DMS 273 treated with DMSO at 0.1 percent for 48 hours (cell line): Measurements from ENCODE around the gene TMEM259.

Source experiments
- DNase-seq: peaks from one replicate; lab custom pipeline; 2025; lab: John Stamatoyannopoulos, UW

The TMEM259 gene

DNA sequence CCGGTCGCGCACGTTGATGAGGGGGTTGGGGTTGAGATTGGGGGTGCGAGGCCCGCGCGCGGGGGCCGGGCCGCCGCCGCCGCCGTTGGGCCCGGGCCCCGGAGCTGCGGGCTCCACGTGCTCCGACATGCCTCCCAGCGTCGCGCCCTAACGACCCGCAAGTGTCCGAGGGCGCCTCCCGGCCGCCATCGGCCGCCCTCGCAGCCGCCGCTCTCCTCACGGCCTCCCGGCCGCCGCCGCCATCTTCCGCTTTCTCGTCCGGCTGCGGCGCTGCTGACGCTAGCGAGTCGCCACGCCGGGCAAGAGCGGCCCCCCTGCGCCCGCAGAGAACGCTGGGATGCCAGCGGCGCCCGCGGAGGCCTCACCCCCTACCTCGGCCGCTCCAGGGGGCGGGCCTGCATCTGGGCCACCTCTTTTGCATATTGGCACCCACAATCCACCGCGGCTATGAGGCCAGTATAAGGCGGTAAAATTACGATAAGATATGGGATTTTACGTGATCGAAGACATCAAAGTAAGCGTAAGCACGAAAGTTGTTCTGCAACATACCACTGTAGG, at the start of gene TMEM259:
TMEM259 (minus strand) TSS at position 256 of the 558 bp plus-strand sequence; CDS start at position 129, 127 bp downstream.
- DNase-seq: peak; percentile 92

DNA sequence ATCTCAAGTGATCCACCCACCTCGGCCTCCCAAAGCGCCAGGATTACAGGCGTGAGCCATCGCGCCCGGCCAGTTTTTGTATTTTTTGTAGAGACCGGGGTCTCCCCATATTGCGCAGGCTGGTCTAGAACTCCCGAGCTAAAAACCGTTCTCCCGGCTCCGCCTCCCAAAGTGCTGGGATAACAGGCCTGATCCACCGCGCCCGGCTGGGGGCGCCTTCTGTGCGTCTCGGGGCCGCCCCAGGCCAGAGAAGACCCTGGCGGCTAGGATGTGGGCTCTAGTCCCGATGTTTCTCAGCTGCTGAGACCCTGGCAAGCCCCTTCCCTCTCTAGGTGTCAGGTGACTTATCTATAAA, 49.6 kb upstream of the TMEM259 start:
- no peak for DNase-seq

DNA sequence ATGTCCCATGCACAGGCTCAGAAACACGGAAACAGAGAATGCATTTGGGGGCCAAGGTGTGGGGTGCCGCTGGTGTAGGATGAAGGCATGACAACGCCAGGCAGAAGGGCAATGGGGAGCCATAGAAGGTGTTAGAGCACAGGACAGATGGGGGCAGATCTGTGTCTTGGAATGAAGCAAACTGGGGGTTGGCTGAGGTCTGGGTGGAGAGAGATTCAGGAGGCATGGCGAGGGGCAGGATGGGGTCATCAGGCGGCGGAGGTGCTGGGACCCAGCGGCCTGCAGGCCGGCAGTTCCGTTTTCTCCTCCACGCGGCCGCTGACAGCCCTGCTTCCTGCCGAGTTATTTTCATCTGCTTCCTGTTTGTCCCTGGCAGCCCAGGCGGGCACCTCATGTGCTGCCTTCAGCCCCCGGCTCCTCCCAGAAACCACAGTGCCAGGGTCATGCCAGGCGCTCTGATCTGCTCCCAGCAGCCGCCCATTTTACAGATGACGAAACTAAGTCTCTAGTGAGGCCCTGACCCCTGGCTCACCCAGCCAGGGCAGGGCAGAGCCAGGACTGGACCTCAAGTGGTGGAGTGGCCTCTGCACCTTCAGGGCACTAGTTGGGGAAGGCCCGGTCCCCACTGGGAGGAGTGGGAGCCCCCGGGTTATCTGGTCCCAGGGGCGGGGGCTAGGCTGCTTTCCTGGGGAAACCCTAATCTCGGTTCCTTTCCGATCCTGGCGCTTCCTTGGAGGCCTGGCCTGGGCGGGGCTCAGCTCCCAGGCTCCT, 48.3 kb upstream of the TMEM259 start:
- DNase-seq: no peak

DNA sequence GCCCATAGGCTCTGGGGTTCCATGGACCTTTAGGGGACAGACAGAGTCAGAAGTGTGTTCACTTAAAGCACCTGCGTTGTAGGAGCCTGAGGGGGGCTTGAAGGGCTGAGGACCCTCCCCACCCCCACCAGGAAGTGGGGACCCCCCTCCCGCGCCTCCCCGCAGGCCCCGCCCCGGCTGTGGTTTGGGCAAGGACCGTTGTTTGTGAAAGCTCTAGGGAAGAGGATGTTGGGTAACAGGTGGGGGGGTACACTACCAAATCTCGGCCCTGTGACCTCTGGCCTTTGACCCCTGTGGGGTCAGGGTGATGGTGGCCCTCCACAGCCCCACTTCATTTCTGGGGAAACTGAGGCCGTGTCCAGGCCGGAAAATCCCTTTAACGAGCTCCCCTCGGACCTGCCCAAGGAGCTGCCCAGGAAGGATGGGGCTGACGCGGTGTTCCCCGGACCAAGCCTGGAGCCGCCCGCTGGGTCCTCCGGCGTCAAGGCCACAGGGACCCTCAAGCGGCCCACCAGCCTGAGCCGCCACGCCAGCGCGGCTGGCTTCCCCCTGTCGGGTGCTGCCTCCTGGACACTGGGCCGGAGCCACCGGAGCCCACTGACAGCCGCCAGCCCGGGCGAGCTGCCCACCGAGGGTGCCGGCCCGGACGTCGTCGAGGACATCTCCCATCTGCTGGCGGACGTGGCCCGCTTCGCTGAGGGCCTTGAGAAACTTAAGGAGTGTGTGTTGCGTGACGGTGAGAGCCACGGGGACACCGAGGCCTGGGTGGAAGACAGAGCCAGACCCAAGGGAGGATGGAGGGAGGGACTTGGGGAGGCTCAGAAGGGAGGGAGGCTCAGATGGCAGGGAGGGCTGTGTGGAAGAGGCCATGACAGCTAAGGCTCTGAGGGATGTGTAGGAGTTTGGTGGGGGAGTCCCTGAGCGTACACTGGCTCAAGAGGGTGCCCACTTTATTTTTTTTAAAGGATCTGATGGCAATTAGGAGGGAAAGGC, 47.4 kb upstream of the TMEM259 start:
- DNase-seq: no peak

DNA sequence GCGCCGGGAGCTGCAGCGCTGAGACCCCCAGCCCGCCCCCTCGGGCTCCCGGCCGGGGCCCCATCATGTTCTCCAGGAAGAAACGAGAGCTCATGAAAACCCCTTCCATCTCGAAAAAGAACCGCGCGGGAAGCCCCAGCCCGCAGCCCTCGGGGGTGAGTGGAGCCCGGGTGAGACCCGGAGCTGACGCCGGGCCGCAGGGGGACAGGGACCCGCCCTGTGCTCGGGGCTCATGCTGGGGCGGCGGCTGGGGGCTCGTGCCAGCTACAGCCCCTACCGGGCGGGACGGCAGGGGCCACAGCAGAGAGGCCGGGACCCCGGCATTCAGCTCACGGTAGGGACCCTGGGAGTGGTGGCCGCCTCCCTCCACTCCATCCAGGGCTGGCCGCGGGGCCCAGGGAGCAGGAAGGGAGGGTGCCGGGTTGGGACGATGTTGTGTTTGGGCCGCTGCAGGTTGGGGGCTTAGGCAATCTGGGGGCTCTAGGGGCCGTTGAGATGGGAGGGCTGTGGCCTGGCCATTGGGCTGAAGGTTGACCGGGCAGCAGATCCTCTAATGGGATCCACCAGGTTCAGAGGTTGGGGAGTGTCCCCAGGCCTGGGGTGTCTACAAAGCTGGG, 46.5 kb upstream of the TMEM259 start:
- no peak for DNase-seq

DNA sequence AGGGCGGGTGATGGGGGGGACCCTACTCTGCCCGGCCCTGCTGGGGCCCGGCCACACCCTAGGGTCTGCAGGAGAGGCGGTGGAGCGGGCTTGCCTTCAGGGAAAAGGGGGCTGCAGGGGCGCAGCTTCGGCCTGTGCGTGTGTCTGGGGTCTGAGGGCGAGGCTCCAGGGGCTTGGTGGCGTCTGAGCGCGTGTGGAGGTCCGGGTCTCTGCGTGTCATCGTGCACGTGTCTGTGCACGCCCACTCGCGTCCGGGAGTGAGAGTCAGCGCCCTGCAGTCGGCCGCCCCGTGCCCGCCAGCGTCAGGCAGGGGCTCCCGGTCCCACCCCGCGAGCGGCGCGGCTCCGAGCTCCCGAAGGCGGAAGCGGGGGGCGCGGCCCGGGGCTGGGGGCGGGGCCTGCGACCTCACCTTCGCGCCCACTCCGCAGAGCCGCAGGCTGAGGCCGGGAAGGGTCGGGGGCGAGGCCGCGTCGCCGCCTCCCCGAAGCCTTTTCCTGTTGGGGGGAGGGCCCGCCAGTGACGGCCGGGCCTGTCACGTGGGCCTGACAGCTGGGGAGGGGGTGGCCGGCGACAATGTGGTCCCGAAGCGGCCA, 45.9 kb upstream of the TMEM259 start, which contains the start of gene ARHGAP45:
ARHGAP45 (plus strand) TSS at position 420 of the 593 bp plus-strand sequence. CDS start 239 bp downstream, outside the sequence.
- no peak for DNase-seq

DNA sequence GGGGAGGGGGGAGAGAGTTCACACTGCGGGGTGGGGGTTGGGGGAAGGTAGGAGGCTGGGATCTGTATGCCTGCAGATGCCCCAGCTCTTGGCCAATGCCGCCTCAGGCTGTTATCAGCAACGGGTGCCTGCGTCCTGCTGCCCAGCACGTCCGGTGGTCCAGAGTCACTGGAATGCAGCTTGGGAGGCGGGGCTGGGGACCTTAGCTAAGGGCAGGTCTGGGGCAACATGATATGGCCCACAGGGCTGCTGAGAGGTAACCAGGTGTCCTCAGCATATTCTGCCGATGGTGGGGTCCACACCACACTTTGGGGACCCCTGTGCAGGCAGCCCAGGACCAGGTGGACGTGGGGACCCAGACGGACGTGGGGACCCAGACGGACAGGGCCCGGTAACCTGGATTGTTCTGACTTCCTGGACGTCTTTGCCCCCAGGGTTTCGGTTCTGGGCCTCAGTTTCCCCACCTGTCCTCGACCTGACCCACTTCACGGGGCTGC, 45.4 kb upstream of the TMEM259 start:
- DNase-seq: no peak

DNA sequence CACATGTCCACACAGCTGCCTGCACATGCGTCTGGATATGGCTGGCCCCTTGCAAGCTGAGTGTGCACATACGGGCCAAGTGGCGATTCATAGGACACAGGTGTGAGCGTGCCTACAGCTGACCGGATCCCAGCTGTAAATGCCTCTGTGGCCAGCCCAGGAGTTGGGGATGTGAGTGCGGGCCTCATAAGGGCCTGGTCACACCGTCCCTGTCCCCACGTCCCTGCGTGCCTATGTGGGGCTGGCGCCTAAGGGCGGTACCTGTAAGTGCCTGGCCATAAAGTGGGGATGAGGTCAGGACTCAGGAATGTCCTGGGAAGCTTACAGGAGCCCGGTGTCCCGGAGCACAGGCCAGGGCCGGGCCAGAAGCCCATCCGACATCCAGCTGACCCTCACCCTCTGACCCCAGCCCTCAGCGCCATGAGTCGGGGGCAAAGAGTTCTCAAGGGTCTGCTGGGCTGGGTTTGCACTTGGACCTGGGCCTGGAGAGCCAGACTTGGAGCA, 44.7 kb upstream of the TMEM259 start:
- no peak for DNase-seq

DNA sequence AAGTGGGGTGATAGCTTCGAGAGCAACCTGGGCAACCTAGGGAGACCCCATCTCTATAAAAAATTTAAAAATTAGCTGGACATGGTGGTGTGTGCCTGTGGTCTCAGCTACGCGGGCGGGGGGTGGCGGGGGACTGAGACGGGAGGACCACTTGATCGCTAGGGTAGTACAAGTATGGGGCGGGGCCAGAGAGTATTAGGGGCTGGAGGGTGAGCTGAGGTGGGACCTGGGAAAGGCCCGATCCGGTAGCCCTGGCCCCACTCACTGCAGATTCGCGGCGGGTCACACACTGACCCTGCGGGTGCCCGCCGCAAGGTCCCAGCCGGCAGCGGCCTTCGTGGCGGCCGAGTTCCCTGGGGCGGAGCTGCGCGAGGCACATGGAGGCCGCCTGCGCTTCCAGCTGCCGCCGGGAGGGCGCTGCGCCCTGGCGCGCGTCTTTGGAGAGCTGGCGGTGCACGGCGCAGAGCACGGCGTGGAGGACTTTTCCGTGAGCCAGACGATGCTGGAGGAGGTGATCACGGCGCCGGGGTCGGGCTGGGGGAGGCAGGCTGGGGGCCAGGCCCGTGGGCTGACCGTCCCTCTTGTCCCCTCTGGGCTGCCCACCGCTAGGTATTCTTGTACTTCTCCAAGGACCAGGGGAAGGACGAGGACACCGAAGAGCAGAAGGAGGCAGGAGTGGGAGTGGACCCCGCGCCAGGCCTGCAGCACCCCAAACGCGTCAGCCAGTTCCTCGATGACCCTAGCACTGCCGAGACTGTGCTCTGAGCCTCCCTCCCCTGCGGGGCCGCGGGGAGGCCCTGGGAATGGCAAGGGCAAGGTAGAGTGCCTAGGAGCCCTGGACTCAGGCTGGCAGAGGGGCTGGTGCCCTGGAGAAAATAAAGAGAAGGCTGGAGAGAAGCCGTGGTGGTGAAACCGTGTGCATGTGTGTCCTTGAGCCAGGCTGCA, 44.0 kb upstream of the TMEM259 start:
- peak; percentile 36 for DNase-seq

DNA sequence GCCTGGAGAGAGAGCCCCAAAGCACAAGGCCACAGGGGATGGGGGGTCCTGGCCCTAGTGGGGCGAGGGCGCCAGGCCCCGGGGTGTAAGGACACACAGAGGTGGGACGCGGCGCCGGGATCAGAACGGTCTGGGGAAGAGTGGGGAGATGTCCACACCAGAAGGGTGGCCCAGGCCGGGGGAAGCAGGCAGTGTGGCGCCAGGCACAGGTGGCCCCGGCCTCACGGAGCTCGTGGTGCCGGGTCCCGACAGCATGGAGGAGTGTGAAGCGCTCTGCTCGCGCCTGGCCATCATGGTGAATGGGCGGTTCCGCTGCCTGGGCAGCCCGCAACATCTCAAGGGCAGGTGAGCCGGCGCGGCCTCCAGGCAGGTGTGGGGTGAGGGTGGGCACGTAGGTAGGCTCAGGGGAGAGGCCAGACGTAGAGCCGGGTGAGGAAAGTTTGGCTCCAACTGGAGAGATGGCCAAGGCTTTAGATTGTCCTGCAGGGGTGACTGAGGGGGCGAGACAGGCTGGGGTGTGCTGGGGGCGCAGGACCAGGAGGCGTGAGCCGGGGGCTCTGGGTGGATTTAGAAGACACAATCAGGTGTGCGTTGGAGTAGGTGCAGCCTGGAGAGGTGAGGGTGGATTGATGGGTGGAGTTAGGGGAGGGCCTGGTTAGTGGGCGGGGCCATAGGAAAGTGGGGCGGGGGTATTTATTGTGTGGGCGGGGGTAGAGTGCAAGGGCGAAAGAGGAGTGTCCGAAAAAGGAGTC, 43.2 kb upstream of the TMEM259 start:
- DNase-seq: no peak

DNA sequence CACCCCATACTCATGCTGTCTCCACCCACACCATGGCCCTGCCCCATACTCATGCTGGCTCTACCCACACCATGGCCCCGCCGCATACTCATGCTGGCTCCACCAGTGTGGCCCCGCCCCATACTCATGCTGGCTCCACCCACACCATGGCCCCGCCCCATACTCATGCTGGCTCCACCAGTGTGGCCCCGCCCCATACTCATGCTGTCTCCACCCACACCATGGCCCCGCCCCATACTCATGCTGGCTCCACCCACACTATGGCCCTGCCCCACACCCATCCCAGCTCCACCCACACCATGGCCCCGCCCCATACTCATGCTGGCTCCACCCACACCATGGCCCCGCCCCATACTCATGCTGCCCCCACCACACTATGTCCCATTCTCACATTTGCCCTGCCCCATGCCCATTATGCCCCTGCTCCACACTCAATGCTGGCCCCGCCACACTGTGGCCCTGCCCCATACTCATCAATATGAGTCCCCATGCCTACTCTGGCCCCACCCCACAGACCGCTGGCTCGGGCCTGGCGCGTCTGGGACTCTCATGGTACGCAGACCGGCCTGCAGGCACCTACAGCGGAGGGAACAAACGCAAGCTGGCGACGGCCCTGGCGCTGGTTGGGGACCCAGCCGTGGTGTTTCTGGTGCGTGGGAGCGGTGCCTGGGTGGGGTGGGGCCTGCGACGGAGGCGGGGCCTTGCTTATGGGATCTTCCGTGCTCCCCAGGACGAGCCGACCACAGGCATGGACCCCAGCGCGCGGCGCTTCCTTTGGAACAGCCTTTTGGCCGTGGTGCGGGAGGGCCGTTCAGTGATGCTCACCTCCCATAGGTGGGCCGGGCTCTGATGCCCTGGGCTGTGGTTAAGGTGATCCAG, 42.3 kb upstream of the TMEM259 start:
- no peak for DNase-seq

DNA sequence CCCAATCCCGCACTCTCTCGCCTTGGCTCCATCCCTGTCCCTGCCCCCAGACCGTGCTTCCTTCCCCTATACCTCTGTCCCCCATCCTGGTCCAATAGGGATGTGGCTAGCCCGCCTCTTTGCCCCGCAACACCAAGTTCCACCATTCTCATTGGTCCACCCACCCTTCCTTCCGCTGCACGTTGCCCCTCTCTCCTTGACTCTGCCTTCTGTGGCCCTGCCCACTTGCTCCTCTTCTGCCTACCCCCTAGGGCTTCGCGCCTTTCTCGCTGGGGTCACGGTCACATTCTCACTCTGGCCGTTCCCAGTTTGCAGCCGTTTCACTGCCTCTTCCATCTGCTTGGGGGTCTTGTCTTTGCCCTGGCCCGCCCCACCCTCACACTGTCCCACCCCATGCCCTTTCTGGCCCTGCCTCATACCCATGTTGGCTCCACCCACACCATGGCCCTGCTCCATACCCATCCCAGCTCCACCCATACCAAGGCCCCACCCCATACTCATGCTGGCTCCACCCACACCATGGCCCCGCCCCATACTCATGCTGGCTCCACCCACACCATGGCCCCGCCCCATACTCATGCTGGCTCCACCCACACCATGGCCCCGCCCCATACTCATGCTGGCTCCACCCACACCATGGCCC, 41.6 kb upstream of the TMEM259 start:
- no peak for DNase-seq

DNA sequence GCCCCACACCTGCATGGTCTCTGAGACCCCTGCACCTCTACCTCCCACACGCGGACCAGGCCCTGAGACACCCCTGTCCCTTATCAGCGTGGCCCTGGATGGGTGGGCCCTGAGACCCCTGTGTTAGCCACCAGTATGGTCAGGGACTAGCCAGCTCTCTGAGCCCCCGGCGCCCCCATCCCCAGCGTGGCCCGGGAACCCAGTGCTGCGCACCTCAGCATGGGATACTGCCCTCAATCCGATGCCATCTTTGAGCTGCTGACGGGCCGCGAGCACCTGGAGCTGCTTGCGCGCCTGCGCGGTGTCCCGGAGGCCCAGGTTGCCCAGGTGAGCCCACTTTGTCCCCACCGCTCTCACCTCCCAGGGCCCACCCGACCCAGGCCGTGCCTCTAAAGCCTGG, 41.1 kb upstream of the TMEM259 start:
- DNase-seq: no peak

DNA sequence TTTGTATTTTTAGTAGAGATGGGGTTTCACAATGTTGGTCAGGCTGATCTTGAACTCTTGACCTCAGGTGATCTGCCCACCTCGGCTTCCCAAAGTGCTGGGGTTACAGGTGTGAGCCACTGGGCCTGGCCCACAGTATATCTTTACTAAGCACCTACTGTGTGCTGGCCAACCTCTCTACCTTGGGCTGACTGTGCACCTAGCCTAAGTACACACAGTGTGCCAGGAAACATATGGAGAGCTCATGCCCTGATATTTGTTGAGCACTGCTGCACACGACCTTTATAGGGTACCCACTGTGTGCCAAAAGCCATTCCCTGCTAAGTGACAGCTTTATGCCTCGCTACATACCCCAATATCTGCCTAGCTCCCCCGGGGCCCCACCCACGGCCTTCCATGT, 39.8 kb upstream of the TMEM259 start:
- DNase-seq: no peak

DNA sequence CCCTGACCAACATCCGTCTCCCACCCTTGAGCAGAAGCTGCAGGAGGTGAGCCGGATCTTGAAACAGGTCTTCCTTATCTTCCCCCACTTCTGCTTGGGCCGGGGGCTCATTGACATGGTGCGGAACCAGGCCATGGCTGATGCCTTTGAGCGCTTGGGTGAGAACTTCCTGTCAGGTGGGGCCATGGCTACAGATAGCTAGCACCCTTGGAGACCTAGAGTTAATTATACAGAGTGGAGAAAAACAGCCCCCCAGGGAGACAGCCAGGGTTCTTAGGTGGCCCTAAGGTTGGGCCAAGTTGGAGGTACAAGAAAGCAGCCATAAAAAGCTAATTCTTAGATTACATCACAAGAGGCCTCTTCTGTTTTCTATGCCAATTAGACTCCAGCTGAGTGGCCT, 37.2 kb upstream of the TMEM259 start:
- DNase-seq: no peak

DNA sequence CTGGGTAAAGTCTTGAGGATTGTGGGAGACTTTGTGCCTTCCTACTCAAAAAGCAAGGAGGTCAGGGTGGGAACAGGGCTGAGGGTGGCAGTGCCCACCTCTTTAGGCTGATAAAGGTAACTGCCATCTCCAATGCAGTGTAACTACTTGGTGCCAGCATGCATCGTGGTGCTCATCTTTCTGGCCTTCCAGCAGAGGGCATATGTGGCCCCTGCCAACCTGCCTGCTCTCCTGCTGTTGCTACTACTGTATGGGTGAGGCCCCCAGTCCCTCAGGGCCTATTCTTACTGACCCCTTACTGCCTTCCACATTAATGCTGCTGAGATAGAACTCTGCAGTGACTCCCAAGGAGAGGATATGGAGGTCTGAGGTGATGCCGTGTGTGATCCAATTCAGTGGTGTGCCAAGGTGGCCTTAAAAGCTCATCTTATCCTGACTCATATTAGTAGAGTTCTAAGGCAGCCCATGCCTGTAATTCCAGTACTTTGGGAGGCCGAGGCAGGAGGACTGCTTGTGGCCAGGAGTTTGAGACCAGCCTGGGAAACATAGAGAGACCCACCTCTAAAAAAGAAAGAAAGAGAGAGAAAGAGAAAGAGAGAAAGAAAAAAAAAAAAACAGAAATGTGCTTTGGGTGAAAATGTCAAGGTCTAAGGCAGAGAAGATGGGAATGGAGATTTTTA, 36.4 kb upstream of the TMEM259 start:
- peak; percentile 53 for DNase-seq

DNA sequence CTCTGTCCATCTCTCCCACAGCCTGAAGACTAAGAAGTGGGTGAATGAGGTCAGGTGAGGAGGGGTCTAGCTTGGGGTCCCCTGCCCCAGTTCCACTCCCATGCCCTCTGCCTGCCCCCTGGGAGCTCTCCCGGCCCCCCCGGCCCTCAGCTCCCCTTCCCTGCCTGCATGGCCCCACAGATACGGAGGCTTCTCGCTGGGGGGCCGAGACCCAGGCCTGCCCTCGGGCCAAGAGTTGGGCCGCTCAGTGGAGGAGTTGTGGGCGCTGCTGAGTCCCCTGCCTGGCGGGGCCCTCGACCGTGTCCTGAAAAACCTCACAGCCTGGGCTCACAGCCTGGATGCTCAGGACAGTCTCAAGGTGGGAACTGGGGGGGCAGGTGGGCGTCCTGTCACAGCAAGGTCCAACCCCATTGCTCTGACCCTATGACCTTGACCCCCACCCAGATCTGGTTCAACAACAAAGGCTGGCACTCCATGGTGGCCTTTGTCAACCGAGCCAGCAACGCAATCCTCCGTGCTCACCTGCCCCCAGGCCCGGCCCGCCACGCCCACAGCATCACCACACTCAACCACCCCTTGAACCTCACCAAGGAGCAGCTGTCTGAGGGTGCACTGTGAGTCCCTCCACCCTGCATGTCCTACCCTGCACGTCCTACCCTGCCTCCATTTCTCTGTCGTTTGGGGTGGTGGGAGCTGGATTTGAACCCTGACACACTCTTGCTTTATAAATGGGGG, 35.1 kb upstream of the TMEM259 start:
- no peak for DNase-seq
